GM18520 (cell line): Measurements from ENCODE around the gene LSP1.
"Not testable (repeated sequence)": the region's sequence is repeated elsewhere in the genome, so short reads cannot be mapped to it uniquely, and the experiment has no call there.

Experiments
- ATAC-seq: cut with Tn5 transposase; IDR thresholded peaks from one replicate; pipeline ENCODE4 v1.9.1; 2021; ENCODE audit not compliant: unreplicated experiment

Gene LSP1

GRCh38 chr11:1862588-1863351 lies 9.9 kb downstream of the LSP1 start:
- no peak for ATAC-seq

GRCh38 chr11:1863352-1864216 lies 10.7 kb downstream of the LSP1 start:
- no peak for ATAC-seq

- no peak for ATAC-seq
Observed at GRCh38 chr11:1864231-1864630, 11.3 kb downstream of the LSP1 start.

- no peak for ATAC-seq
Observed at GRCh38 chr11:1864831-1865665, 12.2 kb downstream of the LSP1 start.

- no peak for ATAC-seq
Observed at GRCh38 chr11:1866226-1866625, 13.3 kb downstream of the LSP1 start.

GRCh38 chr11:1866776-1867175 lies 13.9 kb downstream of the LSP1 start:
- no peak for ATAC-seq

- no peak for ATAC-seq
Observed at GRCh38 chr11:1867381-1867780, 14.5 kb downstream of the LSP1 start.

GRCh38 chr11:1868056-1868635 lies 15.3 kb downstream of the LSP1 start:
- no peak for ATAC-seq

- no peak for ATAC-seq
Observed at GRCh38 chr11:1868636-1869291, 15.9 kb downstream of the LSP1 start.

GRCh38 chr11:1869427-1870325 lies 16.8 kb downstream of the LSP1 start:
- no peak for ATAC-seq

- ATAC-seq: no peak
Observed at GRCh38 chr11:1870326-1870696, 17.4 kb downstream of the LSP1 start.

GRCh38 chr11:1870721-1871466 lies 18.0 kb downstream of the LSP1 start:
- no peak for ATAC-seq

- no peak for ATAC-seq
Observed at GRCh38 chr11:1871531-1871930, 18.6 kb downstream of the LSP1 start.

GRCh38 chr11:1872267-1872985 lies 19.5 kb downstream of the LSP1 start:
- ATAC-seq: no peak

- no peak for ATAC-seq
Observed at GRCh38 chr11:1873048-1873812, 20.3 kb downstream of the LSP1 start.

GRCh38 chr11:1873813-1874150 lies 20.9 kb downstream of the LSP1 start:
- not testable (repeated sequence) for ATAC-seq

GRCh38 chr11:1874441-1875092 lies 21.7 kb downstream of the LSP1 start:
- ATAC-seq: not testable (repeated sequence)
